HEK293 (cell line): Measurements from ENCODE around the gene TTC23.

Experiments
- CTCF ChIA-PET: fragments of 350-600 bp; formaldehyde crosslinking; extraction: SDS; loops from one replicate; lab custom pipeline; 2021; ENCODE audit warnings: antibody characterized with exemption; lab: Yijun Ruan, JAX
- POLR2A ChIA-PET: fragments of 300-600 bp; formaldehyde crosslinking; extraction: SDS; loops from one replicate; lab custom pipeline; 2020; ENCODE audit warnings: antibody characterized with exemption, inconsistent platforms; lab: Yijun Ruan, JAX
- H3K27ac ChIP-seq: fragments of 200-500 bp; sonication (Bioruptor generic); 2 replicates; pipeline ENCODE4 v1.5.1; 2014; ENCODE audit warnings: low read depth, low read length, control low read depth, inconsistent platforms; ENCODE audit errors: extremely low read depth
- H3K36me3 ChIP-seq, 2 experiments: fragments of 200-500 bp in 1 of 2; sonication (Bioruptor generic) in 1 of 2; 1 replicate in 1 of 2; 2 replicates in 1 of 2; pipeline ENCODE4 v1.5.1; 2014 to 2017; ENCODE audit warnings: inconsistent platforms in 2 of 2, low read length in 2 of 2; ENCODE audit not compliant: control insufficient read depth in 2 of 2, insufficient read depth in 1 of 2
- H3K4me1 ChIP-seq: fragments of 200-500 bp; sonication (Bioruptor generic); 2 replicates; pipeline ENCODE4 v1.5.1; 2014; ENCODE audit warnings: mild to moderate bottlenecking, low read length, inconsistent platforms; ENCODE audit not compliant: control insufficient read depth, insufficient read depth
- H3K4me3 ChIP-seq: 2 replicates; pipeline ENCODE4 v1.5.1; 2011; ENCODE audit warnings: low read depth, mild to moderate bottlenecking, control low read depth, low read length, moderate library complexity
- H3K9me3 ChIP-seq: fragments of 200-500 bp; sonication (Bioruptor generic); 2 replicates; pipeline ENCODE4 v1.5.1; 2014; ENCODE audit warnings: low read depth, low read length, inconsistent platforms; ENCODE audit not compliant: control insufficient read depth, insufficient read depth
- GLI4 ChIP-seq: fragments of 450-650 bp; formaldehyde crosslinking; IDR thresholded peaks from 2 replicates; pipeline ENCODE4 v1.5.1; 2016; ENCODE audit warnings: missing biosample characterization, missing genetic modification characterization
- HOXA7 ChIP-seq: sonication (generic); formaldehyde crosslinking; IDR thresholded peaks from 2 replicates; pipeline ENCODE4 v1.8.1; 2022; ENCODE audit warnings: missing genetic modification reagents, borderline replicate concordance
- OVOL3 ChIP-seq: fragments of 450-650 bp; formaldehyde crosslinking; IDR thresholded peaks from 2 replicates; pipeline ENCODE4 v1.5.1; 2016; ENCODE audit warnings: missing biosample characterization, missing genetic modification characterization
- ZFP69B ChIP-seq: fragments of 450-650 bp; formaldehyde crosslinking; IDR thresholded peaks from 2 replicates; pipeline ENCODE4 v1.5.1; 2016; ENCODE audit warnings: missing biosample characterization, missing genetic modification characterization
- ZNF19 ChIP-seq: fragments of 450-650 bp; formaldehyde crosslinking; IDR thresholded peaks from 2 replicates; pipeline ENCODE4; 2016; ENCODE audit warnings: missing biosample characterization, missing genetic modification characterization, low read depth
- ZNF2 ChIP-seq: fragments of 450-650 bp; formaldehyde crosslinking; IDR thresholded peaks from 2 replicates; pipeline ENCODE4 v1.5.1; 2016; ENCODE audit warnings: missing biosample characterization, missing genetic modification characterization
- ZNF211 ChIP-seq: fragments of 450-650 bp; formaldehyde crosslinking; IDR thresholded peaks from 2 replicates; pipeline ENCODE4 v1.5.1; 2016; ENCODE audit warnings: low read depth, missing biosample characterization, missing genetic modification characterization
- ZNF221 ChIP-seq: fragments of 450-650 bp; formaldehyde crosslinking; IDR thresholded peaks from 2 replicates; pipeline ENCODE4 v1.5.1; 2017; ENCODE audit warnings: missing biosample characterization, missing genetic modification characterization, borderline replicate concordance
- ZNF324 ChIP-seq: fragments of 450-650 bp; formaldehyde crosslinking; IDR thresholded peaks from 2 replicates; pipeline ENCODE4 v1.5.1; 2016; ENCODE audit warnings: missing biosample characterization, missing genetic modification characterization
- ZNF335 ChIP-seq: fragments of 450-650 bp; formaldehyde crosslinking; conservative IDR thresholded peaks from 2 replicates; pipeline ENCODE4 v1.5.1; 2016; ENCODE audit warnings: missing biosample characterization, missing genetic modification characterization
- ZNF354C ChIP-seq: fragments of 450-650 bp; formaldehyde crosslinking; IDR thresholded peaks from 2 replicates; pipeline ENCODE4 v1.5.1; 2016; ENCODE audit warnings: missing biosample characterization, missing genetic modification characterization, low read depth, borderline replicate concordance
- ZNF37A ChIP-seq: fragments of 450-650 bp; IDR thresholded peaks from 2 replicates; pipeline ENCODE4 v1.5.1; 2018; ENCODE audit warnings: missing biosample characterization, missing genetic modification characterization
- ZNF610 ChIP-seq: fragments of 450-650 bp; formaldehyde crosslinking; IDR thresholded peaks from 2 replicates; pipeline ENCODE4 v1.5.1; 2016; ENCODE audit warnings: missing biosample characterization, missing genetic modification characterization, borderline replicate concordance
- ZNF677 ChIP-seq: fragments of 450-650 bp; IDR thresholded peaks from 2 replicates; pipeline ENCODE4 v1.5.0; 2018; ENCODE audit warnings: missing biosample characterization, mild to moderate bottlenecking, missing genetic modification characterization, moderate library complexity
- TF ChIP-seq, protein P1 (sequence below): IDR thresholded peaks from 2 replicates; pipeline ENCODE4 v1.6.1; 2011; ENCODE audit warnings: mild to moderate bottlenecking, low read depth, low read length, borderline replicate concordance
- TF ChIP-seq, protein P2 (sequence below): fragments of 450-650 bp; formaldehyde crosslinking; IDR thresholded peaks from 2 replicates; pipeline ENCODE4; 2016; ENCODE audit warnings: missing biosample characterization, missing genetic modification characterization
- TF ChIP-seq, protein P3 (sequence below): fragments of 450-650 bp; IDR thresholded peaks from 2 replicates; pipeline ENCODE4 v1.5.1; 2018; ENCODE audit warnings: missing biosample characterization, mild to moderate bottlenecking, missing genetic modification characterization
- TF ChIP-seq, protein P4 (sequence below): fragments of 450-650 bp; formaldehyde crosslinking; IDR thresholded peaks from 2 replicates; pipeline ENCODE4 v1.5.0; 2017; ENCODE audit warnings: missing biosample characterization, missing genetic modification characterization, borderline replicate concordance
- TF ChIP-seq, protein P5 (sequence below): fragments of 450-650 bp; formaldehyde crosslinking; IDR thresholded peaks from 2 replicates; pipeline ENCODE4 v1.5.1; 2017; ENCODE audit warnings: missing biosample characterization, missing genetic modification characterization

Gene TTC23

DNA sequence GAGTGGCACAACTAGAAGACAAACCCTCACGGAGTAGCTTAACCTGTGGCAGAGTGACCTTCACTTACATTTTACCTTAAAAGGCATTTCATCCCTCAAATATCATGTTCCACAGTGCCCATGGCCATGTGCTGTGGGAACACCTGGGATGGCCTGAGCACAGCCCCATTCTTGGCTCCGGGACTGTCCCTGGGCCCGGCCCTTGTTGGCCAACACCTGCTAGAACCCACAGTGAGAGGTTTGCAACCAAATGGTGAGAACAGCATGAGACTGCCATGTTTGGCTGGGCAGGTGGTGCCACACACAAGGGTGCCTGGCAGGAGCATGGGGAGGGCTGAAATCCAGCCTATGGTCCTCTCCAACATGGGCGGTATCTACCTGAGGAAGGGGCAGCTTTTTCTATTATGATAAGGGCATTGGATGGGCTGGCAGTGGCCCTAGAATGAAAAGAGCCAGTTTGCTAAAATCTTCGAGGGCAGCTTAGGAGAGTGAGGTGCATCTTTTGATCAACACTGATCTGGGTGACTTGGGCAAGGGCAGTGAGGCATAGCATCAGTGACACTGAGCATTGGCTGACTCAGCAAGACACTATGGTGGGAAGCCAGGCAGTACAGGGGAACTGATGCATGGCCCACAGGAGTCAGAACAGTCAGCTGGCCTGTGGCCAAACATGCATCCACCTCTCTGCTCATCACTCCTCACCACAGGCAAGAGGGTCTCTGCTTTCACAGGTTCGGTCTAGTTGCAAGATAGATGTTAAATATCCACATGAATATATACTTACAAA, 90.6 kb downstream of the TTC23 start (continued):
- TF ChIP-seq, protein P1, sequence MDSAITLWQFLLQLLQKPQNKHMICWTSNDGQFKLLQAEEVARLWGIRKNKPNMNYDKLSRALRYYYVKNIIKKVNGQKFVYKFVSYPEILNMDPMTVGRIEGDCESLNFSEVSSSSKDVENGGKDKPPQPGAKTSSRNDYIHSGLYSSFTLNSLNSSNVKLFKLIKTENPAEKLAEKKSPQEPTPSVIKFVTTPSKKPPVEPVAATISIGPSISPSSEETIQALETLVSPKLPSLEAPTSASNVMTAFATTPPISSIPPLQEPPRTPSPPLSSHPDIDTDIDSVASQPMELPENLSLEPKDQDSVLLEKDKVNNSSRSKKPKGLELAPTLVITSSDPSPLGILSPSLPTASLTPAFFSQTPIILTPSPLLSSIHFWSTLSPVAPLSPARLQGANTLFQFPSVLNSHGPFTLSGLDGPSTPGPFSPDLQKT: no peak

DNA sequence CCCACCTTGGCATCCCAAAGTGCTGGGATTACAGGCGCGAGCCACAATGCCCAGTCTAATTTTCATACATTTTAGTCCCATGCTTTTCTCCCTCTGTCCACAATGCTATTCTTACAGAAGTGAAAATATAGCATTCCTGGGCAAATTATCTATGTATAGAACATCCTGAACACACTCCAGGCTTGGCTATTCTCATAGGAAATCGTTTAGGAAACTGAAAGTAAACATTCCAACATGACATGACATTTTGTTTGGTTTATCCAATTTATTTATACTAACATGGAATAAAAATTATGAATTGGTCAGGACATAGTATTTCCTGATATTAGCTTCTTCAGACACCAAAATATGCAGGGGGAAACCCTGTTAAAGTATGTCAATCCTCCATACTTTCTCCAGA, 91.9 kb downstream of the TTC23 start:
- Histone ChIP-seq H3K4me3 (no peak overlapping the region), H3K36me3 (peaks cover 4 to 19% of the 10 kb centered on the region in 2 experiments), H3K9me3 (no peaks in the 10 kb centered on the region), H3K27ac (no peak overlapping the region), H3K4me1 (peaks cover 8% of the 10 kb centered on the region)
- ChIA-PET POLR2A (interaction anchor here (0.6 to 1.0 kb wide), 2 partner anchors 8 to 19 kb away, joined by 3 to 6 read pairs; no protein-coding TSS in a partner anchor), CTCF (interaction anchor here (0.6 kb wide), 1 partner anchor 56 kb away, joined by 3 read pairs; no protein-coding TSS in a partner anchor)
- TF ChIP-seq, protein P2, sequence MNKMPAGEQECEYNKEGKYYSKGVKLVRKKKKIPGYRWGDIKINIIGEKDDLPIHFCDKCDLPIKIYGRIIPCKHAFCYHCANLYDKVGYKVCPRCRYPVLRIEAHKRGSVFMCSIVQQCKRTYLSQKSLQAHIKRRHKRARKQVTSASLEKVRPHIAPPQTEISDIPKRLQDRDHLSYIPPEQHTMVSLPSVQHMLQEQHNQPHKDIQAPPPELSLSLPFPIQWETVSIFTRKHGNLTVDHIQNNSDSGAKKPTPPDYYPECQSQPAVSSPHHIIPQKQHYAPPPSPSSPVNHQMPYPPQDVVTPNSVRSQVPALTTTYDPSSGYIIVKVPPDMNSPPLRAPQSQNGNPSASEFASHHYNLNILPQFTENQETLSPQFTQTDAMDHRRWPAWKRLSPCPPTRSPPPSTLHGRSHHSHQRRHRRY (tag by site-specific recombination): no peak
- TF ChIP-seq, protein P3, sequence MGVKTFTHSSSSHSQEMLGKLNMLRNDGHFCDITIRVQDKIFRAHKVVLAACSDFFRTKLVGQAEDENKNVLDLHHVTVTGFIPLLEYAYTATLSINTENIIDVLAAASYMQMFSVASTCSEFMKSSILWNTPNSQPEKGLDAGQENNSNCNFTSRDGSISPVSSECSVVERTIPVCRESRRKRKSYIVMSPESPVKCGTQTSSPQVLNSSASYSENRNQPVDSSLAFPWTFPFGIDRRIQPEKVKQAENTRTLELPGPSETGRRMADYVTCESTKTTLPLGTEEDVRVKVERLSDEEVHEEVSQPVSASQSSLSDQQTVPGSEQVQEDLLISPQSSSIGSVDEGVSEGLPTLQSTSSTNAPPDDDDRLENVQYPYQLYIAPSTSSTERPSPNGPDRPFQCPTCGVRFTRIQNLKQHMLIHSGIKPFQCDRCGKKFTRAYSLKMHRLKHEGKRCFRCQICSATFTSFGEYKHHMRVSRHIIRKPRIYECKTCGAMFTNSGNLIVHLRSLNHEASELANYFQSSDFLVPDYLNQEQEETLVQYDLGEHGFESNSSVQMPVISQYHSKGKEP (tag by site-specific recombination): no peak
- TF ChIP-seq ZNF335 (tag by site-specific recombination) (no peak), ZFP69B (no peak), GLI4 (tag by site-specific recombination) (no peak), HOXA7 (no peak), ZNF354C (no peak), ZNF37A (tag by site-specific recombination) (no peak), ZNF677 (tag by site-specific recombination) (no peak), ZNF2 (tag by site-specific recombination) (no peak), ZNF19 (tag by site-specific recombination) (no peak), OVOL3 (no peak), ZNF211 (tag by site-specific recombination) (no peak), ZNF221 (tag by site-specific recombination) (no peak), ZNF610 (tag by site-specific recombination) (no peak), ZNF324 (tag by site-specific recombination) (no peak)
- TF ChIP-seq, protein P1: no peak
- TF ChIP-seq, protein P4, sequence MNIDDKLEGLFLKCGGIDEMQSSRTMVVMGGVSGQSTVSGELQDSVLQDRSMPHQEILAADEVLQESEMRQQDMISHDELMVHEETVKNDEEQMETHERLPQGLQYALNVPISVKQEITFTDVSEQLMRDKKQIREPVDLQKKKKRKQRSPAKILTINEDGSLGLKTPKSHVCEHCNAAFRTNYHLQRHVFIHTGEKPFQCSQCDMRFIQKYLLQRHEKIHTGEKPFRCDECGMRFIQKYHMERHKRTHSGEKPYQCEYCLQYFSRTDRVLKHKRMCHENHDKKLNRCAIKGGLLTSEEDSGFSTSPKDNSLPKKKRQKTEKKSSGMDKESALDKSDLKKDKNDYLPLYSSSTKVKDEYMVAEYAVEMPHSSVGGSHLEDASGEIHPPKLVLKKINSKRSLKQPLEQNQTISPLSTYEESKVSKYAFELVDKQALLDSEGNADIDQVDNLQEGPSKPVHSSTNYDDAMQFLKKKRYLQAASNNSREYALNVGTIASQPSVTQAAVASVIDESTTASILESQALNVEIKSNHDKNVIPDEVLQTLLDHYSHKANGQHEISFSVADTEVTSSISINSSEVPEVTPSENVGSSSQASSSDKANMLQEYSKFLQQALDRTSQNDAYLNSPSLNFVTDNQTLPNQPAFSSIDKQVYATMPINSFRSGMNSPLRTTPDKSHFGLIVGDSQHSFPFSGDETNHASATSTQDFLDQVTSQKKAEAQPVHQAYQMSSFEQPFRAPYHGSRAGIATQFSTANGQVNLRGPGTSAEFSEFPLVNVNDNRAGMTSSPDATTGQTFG (tag by site-specific recombination): no peak
- TF ChIP-seq, protein P5, sequence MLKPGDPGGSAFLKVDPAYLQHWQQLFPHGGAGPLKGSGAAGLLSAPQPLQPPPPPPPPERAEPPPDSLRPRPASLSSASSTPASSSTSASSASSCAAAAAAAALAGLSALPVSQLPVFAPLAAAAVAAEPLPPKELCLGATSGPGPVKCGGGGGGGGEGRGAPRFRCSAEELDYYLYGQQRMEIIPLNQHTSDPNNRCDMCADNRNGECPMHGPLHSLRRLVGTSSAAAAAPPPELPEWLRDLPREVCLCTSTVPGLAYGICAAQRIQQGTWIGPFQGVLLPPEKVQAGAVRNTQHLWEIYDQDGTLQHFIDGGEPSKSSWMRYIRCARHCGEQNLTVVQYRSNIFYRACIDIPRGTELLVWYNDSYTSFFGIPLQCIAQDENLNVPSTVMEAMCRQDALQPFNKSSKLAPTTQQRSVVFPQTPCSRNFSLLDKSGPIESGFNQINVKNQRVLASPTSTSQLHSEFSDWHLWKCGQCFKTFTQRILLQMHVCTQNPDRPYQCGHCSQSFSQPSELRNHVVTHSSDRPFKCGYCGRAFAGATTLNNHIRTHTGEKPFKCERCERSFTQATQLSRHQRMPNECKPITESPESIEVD (tag by site-specific recombination): no peak
